ENCODE measurements around the gene IQSEC3.
"Not testable (repeated sequence)": the region's sequence is repeated elsewhere in the genome, so short reads cannot be mapped to it uniquely, and the experiment has no call there.

DNA sequence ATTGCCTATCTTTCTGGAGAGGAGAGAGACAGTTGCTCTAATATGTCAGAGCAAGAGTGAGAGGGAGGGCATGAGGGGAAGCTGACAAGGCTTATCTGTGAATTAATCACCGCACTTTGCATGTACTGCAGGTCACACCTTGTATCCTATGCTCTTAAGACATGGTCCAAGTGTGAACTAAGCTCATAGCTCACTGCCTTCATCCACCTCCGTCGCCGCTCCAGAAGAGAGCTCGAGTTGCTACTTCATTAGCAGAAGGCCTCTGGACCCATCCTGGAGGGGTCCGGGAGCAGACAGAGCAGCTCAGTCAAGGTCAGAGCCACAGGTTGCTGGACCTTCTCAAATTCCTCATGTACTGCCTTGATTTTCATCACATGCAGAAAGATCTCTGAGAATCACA lies 14.6 kb upstream of the IQSEC3 start:
- TF ChIP-seq CTCF (IDR thresholded peaks at IDR 0.05; ENCODE audit: low read depth, low read length); EZH2phosphoT487 (IDR thresholded peaks at IDR 0.05; ENCODE audit: low read depth): not testable (repeated sequence)

Data from OCI-LY3 (cell line).